ENCODE measurements around the gene IL33.

The IL33 gene

GRCh38 chr9:6226696-6227095 is 11.1 kb downstream of the IL33 start:
- TF ChIP-seq CTCF (conservative IDR thresholded peaks at IDR 0.05; ENCODE audit: control insufficient read depth, insufficient read depth, low read depth, low read length): no peak
- no peak for DNase-seq (ENCODE audit: low read depth)
- no peak overlapping the region for H3K4me3 ChIP-seq (ENCODE audit: control insufficient read depth, low read depth, low read length)

- TF ChIP-seq CTCF (conservative IDR thresholded peaks at IDR 0.05; ENCODE audit: control insufficient read depth, insufficient read depth, low read depth, low read length): no peak
- DNase-seq (ENCODE audit: low read depth): no peak
- H3K4me3 ChIP-seq (ENCODE audit: control insufficient read depth, low read depth, low read length): no peak overlapping the region
Measured at GRCh38 chr9:6229186-6229585, 13.6 kb downstream of the IL33 start.

GRCh38 chr9:6229619-6230018 is 14.0 kb downstream of the IL33 start:
- peak; percentile 21 for DNase-seq (ENCODE audit: low read depth)
- TF ChIP-seq CTCF (conservative IDR thresholded peaks at IDR 0.05; ENCODE audit: control insufficient read depth, insufficient read depth, low read depth, low read length): no peak
- H3K4me3 ChIP-seq (ENCODE audit: control insufficient read depth, low read depth, low read length): no peak overlapping the region

- TF ChIP-seq CTCF (conservative IDR thresholded peaks at IDR 0.05; ENCODE audit: control insufficient read depth, insufficient read depth, low read depth, low read length): no peak
- peak; percentile 63 for DNase-seq (ENCODE audit: low read depth)
- H3K4me3 ChIP-seq (ENCODE audit: control insufficient read depth, low read depth, low read length): no peak overlapping the region
Measured at GRCh38 chr9:6230037-6230780, 14.6 kb downstream of the IL33 start.

- no peak for DNase-seq (ENCODE audit: low read depth)
- no peak overlapping the region for H3K4me3 ChIP-seq (ENCODE audit: control insufficient read depth, low read depth, low read length)
- no peak for TF ChIP-seq CTCF (conservative IDR thresholded peaks at IDR 0.05; ENCODE audit: control insufficient read depth, insufficient read depth, low read depth, low read length)
Measured at GRCh38 chr9:6232336-6232945, 16.8 kb downstream of the IL33 start.

- DNase-seq (ENCODE audit: low read depth): no peak
- no peak overlapping the region for H3K4me3 ChIP-seq (ENCODE audit: control insufficient read depth, low read depth, low read length)
- no peak for TF ChIP-seq CTCF (conservative IDR thresholded peaks at IDR 0.05; ENCODE audit: control insufficient read depth, insufficient read depth, low read depth, low read length)
Measured at GRCh38 chr9:6234014-6234413, 18.4 kb downstream of the IL33 start.

All from fibroblast of mammary gland (primary cell).